ENCODE measurements around the gene RAB3IL1. TPM values are rescaled to one million over a fixed set of nuclear protein-coding genes. Genes with fewer than 3 reads are reported as not detected.

Gene RAB3IL1
- total RNA-seq, 1 experiment from 2014 or later: 18.1 TPM

DNA sequence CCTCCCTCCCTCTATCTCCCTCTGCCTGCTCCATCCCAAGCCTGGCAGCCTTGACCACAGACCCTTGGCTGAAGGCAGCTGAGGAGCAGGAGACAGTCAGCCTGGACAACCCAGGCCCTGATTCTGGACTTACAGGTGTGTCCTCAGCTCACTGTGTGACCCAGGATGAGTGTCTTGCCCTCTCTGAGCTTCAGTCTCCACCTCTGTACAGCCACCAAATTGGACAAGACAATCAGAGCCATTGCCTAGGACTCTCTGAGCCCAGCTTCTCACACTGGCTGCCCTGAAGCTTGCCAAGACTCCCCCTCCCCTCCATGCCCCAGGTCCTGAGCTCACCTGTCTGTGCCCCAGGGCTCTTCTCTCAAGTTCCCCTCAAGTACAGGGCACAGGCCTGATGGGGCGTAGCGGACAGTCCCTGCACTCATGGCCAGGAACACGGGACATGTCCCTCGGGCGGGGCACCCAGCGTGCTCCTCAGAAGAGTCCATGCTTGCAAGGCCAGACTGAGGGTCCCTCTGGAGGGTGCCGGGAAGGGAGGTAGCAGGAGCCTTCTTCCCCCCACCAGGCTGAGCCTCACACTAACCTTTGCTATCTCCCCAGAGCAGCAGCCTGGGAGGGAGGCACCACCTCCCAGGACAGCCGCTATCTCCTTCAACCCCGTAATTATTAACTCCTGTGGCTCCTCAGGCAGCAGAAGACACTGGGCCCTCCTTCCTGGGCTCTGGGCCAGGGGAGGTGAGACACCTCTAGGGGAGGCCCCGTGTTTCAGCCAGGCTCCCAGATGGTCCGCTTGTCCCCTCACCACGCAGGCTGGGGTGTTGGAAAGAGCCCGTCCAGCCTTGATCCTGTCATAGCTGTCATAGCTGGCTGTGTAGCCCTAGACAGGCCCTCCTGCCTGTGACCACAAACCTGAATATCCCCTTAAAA lies 2.6 kb upstream of the RAB3IL1 start:
- no peaks in the 10 kb centered on the region for H4K20me1 ChIP-seq (ENCODE audit: insufficient read depth)
- H3K27ac ChIP-seq (ENCODE audit: low read depth, low read length): no peak overlapping the region
- H3K9me3 ChIP-seq (ENCODE audit: control insufficient read depth in 1 of 2, insufficient read depth in 1 of 2, low read depth in 1 of 2, low read length in 2 of 2): no peaks in the 10 kb centered on the region
- H3K27me3 ChIP-seq (ENCODE audit: insufficient read depth, low read length): no peaks in the 10 kb centered on the region
- no peak overlapping the region for H3K4me3 ChIP-seq (replicated peaks in 1 of 2; ENCODE audit: low read depth in 1 of 2, low read length in 2 of 2)
- ChIA-PET RAD21 (ENCODE audit: low non-redundant PET in 1 of 2, low total read pairs in 2 of 2, uncharacterized antibody in 2 of 2, unreplicated experiment in 2 of 2) (no interaction called here), CTCF (interaction anchor here (0.6 to 0.8 kb wide), 2 partner anchors 21 kb away, joined by 3 to 4 read pairs; no protein-coding TSS in a partner anchor), POLR2A (no interaction called here)
- intact Hi-C loops (cut with micrococcal nuclease): no loop called here
- peaks cover 5 to 16% of the 10 kb centered on the region in 2 experiments; a peak in 3 of 4 replicates for H3K4me1 ChIP-seq (ENCODE audit: control insufficient read depth in 1 of 2, insufficient read depth in 2 of 2, low read length in 2 of 2)
- H3K4me2 ChIP-seq (ENCODE audit: low read length): no peak overlapping the region
- H2AFZ ChIP-seq (ENCODE audit: low read depth, low read length, poor library complexity, severe bottlenecking): no peak overlapping the region
- BruUV-seq (replicated peaks): no TSS peak
- no peaks in the 10 kb centered on the region for H3K9me2 ChIP-seq (ENCODE audit: insufficient read depth)
- no peaks in the 10 kb centered on the region for H3K79me2 ChIP-seq (ENCODE audit: insufficient read depth, low read length)
- TF ChIP-seq SRF (IDR thresholded peaks at IDR 0.05; ENCODE audit: low read depth): no peak
- TF ChIP-seq, protein P1, sequence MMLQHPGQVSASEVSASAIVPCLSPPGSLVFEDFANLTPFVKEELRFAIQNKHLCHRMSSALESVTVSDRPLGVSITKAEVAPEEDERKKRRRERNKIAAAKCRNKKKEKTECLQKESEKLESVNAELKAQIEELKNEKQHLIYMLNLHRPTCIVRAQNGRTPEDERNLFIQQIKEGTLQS (IDR thresholded peaks at IDR 0.05): no peak
- no peak for TF ChIP-seq EZH2phosphoT487 (IDR thresholded peaks at IDR 0.05; ENCODE audit: borderline replicate concordance)
- no peak for TF ChIP-seq POLR2AphosphoS5 (IDR thresholded peaks at IDR 0.05; ENCODE audit: low read depth, low read length)
- TF ChIP-seq EGR1 (IDR thresholded peaks at IDR 0.05; ENCODE audit: low read depth): no peak
- TF ChIP-seq ZNF274 (IDR thresholded peaks at IDR 0.05; ENCODE audit: low read depth, low read length): no peak
- TF ChIP-seq CBX3 (IDR thresholded peaks at IDR 0.05; ENCODE audit: low read depth): no peak
- no peak for TF ChIP-seq TCF7L2 (IDR thresholded peaks at IDR 0.05; ENCODE audit: borderline replicate concordance, extremely low read depth, insufficient read depth, insufficient read length)
- DNase-seq (ENCODE audit: low read depth, low spot score) (no peak), ATAC-seq (no peak)
- no peaks in the 10 kb centered on the region for H3K36me3 ChIP-seq (ENCODE audit: control insufficient read depth in 1 of 2, insufficient read depth in 2 of 2, low read length in 2 of 2)
- H3K9ac ChIP-seq (ENCODE audit: low read length): no peak overlapping the region

All from HCT116 (cell line).